ENCODE measurements around the gene PQBP1.

Gene PQBP1

GRCh38 chrX:48905090-48905790 lies 7.5 kb downstream of the PQBP1 start (continued):
- TF ChIP-seq KLF9 (tag by site-specific recombination; IDR thresholded peaks at IDR 0.05; ENCODE audit: low read depth) (no peak), OVOL3 (tag by site-specific recombination; IDR thresholded peaks at IDR 0.05) (no peak), ZFP69B (tag by site-specific recombination; IDR thresholded peaks at IDR 0.05) (no peak), ZNF692 (tag by site-specific recombination; IDR thresholded peaks at IDR 0.05) (no peak), ZBTB11 (tag by site-specific recombination; conservative IDR thresholded peaks at IDR 0.05; ENCODE audit: low read depth) (no peak), ZBTB21 (tag by site-specific recombination; IDR thresholded peaks at IDR 0.05) (no peak), PBX3 (CRISPR knock-in tag; IDR thresholded peaks at IDR 0.05) (no peak), ZXDB (tag by site-specific recombination; IDR thresholded peaks at IDR 0.05) (no peak), ZNF701 (tag by site-specific recombination; IDR thresholded peaks at IDR 0.05) (no peak), WT1 (tag by site-specific recombination; IDR thresholded peaks at IDR 0.05) (no peak)

GRCh38 chrX:48908600-48908999 lies 10.9 kb downstream of the PQBP1 start:
- H3K9me3 ChIP-seq (ENCODE audit: control insufficient read depth, insufficient read depth, low read depth, low read length), result no peaks in the 10 kb centered on the region
- POLR2A ChIA-PET, result interaction anchor here (1.9 kb wide), 1 partner anchor 17 kb away, joined by 6 read pairs; no protein-coding TSS in a partner anchor
- no peak overlapping the region for H3K27ac ChIP-seq (ENCODE audit: extremely low read depth, low read depth, low read length)
- no peaks in the 10 kb centered on the region for H3K4me1 ChIP-seq (ENCODE audit: control insufficient read depth, insufficient read depth, low read length)
- CTCF ChIA-PET, result no interaction called here
- H3K4me3 ChIP-seq (ENCODE audit: low read depth, low read length), result no peak overlapping the region
- peaks cover 0 to 56% of the 10 kb centered on the region in 2 experiments; a peak in 1 of 3 replicates for H3K36me3 ChIP-seq (ENCODE audit: control insufficient read depth in 2 of 2, insufficient read depth in 1 of 2, low read length in 2 of 2)
- TF ChIP-seq ZNF24 (tag by site-specific recombination; IDR thresholded peaks at IDR 0.05), result no peak
- TF ChIP-seq KLF17 (tag by site-specific recombination; IDR thresholded peaks at IDR 0.05), result no peak
- no peak for TF ChIP-seq ZIC2 (tag by site-specific recombination; IDR thresholded peaks at IDR 0.05)
- TF ChIP-seq ZNF768 (tag by site-specific recombination; IDR thresholded peaks at IDR 0.05), result no peak
- TF ChIP-seq ZBTB10 (tag by site-specific recombination; IDR thresholded peaks at IDR 0.05), result no peak
- no peak for TF ChIP-seq PBX3 (CRISPR knock-in tag; IDR thresholded peaks at IDR 0.05)
- TF ChIP-seq ZNF449 (tag by site-specific recombination; IDR thresholded peaks at IDR 0.05), result no peak
- no peak for TF ChIP-seq SCRT2 (tag by site-specific recombination; IDR thresholded peaks at IDR 0.05)
- TF ChIP-seq MYNN (tag by site-specific recombination; IDR thresholded peaks at IDR 0.05; ENCODE audit: borderline replicate concordance), result no peak
- no peak for TF ChIP-seq OSR2 (tag by site-specific recombination; IDR thresholded peaks at IDR 0.05)
- no peak for TF ChIP-seq ZNF677 (tag by site-specific recombination; IDR thresholded peaks at IDR 0.05)
- no peak for TF ChIP-seq ZNF18 (tag by site-specific recombination; IDR thresholded peaks at IDR 0.05)
- no peak for TF ChIP-seq ZBTB20 (tag by site-specific recombination; IDR thresholded peaks at IDR 0.05)
